HPDE6-E6E7 (cell line): ENCODE measurements around the gene MOGAT3.

Experiments
- DNase-seq: peaks from one replicate; pipeline ENCODE4 v3.0.0; 2011; ENCODE audit warnings: missing footprints; ENCODE audit errors: extremely low spot score

MOGAT3 gene

GRCh38 chr7:101160910-101161309 is 39.9 kb downstream of the MOGAT3 start:
- no peak for DNase-seq

GRCh38 chr7:101159696-101160674 is 40.9 kb downstream of the MOGAT3 start:
- peak; percentile 71 for DNase-seq

DNA sequence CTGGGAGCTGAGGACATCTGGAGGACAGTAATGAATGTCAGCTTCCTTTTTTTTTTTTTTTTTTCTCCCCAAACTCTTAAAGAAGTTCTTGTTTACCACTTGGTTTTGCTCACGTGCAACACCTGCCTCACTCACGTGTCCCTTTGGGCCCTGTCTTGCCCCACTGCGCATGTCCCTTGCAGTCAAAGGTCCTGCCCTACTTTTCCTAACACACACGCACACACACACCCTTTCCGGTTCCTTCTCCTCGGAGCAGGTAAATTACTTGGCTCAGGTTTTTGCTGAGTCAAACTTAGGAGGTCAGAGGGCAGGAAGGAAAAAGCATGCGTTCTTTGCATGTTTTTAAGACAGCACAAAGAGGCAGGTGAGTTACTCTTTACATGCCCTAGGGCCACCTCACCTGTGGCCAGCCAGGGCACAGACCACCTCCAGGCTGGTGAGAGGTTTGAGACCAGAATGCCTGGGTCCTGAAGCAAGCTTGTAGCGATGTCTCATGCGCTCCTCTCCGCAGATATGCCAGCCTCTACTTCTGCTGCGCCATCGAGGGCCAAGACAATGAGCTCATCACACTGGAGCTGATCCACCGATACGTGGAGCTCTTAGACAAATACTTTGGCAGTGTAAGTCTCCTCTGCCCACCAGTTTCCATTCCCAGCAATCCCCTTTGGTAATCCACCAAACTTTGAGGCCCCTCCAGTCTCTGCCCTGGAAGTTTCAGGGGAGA is 43.8 kb downstream of the MOGAT3 start:
- DNase-seq, result peak; percentile 79

DNA sequence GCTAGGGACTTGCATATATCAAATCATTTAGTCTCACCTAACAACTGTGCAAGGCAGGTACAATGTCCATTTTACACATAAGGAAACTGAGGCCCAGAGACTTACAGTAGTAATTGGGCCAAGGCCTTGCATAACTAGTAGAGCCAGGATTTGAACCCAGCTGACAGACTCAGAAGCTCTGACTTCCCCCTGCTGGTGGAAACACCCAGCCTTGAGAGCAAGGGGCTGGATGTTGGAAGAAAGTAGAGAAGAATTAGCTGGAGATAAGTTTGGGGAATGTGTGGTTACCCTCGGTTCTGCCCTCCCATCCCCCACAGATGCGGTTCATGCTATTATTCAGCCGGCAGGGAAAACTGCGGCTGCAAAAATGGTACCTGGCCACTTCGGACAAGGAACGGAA is 44.6 kb downstream of the MOGAT3 start:
- DNase-seq, result no peak

DNA sequence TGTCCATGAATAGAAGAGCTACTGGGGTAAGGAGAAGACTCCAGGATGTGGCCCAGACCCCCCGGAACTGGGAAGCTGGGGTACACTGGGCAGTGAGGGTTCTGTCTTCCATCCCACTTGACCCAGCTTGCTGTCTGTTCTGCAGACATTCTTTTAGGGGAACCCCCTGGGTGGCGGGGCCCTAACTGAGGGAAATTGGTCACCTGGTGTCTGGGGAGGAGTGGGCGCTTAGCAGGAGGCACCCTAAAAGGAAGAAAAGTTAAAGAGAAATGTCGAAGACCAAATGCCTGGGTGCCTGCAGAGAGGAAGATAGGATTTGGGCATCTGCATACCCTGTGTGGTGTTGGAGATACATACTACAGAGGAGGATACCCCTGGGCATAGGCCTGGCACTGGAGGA is 45.5 kb downstream of the MOGAT3 start:
- DNase-seq, result no peak

- no peak for DNase-seq
These were observed 46.1 kb downstream of the MOGAT3 start for GRCh38 chr7:101154693-101155102.

DNA sequence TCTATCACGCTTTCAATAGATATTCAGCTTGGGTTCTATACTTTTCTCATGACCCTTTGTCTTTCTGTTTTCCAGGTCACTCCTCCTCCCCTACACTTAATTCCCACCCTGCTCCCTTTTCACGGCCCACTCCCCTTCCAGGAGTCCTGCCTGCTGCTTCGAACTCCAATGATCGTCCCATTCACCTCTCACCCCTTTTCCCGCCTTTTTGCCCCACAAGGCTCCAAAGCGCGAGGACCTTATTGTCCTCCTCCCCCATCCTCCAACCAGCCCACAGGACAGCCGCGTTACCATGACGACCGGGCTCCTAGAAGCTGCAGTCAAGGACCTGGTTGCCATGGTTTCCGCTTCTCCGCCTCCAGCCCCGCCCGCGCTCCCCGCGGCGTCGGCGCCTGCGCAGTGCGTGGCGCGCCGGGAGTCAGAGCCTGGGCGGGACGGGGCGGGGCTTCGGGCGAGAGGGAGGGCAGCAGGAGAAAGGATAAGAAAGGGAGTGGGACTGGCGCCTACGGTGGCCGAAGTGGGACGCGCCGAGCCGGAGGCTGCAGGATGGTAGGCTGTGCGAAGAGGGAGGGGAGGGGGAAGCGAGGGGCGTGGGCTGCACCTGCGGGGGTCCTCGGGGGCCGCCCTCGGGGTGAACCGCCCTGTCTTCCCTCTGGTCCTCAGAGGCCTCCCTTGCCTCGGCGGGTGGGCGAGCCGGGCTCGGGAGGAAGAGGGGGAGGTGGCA is 46.7 kb downstream of the MOGAT3 start, which contains the start of gene AP1S1:
TSS of gene AP1S1 (plus strand) at position 508 of the 724 bp plus-strand sequence. CDS start at position 547, 39 bp downstream.
- DNase-seq, result peak; percentile 93

DNA sequence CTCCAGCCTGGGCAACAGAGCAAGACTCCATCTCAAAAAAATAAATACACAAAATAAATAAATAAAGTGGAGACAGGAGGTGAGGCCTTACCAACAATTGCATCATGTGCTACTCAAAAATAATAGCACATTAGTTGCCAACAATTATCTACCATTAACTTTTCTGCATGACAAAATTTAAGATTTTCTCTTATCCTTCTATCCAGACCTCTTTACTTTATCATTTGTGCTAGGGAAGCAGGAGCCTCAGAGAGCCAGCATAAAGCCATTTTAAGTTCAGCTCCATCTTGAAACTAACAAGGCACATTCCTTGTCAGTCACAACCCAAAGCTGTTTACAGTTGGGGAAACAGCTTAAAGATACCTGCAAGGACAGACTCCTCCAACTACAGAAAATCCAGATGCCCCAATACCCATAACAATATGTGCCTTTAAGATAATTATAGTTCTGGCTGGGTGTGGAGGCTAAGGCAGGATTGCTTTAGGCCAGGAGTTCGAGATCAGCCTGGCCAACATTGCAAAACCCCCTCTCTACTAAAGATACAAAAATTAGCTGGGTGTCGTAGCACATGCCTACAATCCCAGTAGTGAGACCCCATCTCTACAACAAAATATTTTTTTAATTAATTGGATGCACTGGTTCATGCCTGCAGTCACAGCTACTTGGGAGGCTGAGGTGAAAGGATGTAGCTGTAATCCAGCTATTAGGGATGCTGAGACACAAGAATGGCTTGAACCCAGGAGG is 48.8 kb downstream of the MOGAT3 start:
- no peak for DNase-seq
